AG09309 (cell line): Measurements from ENCODE around the gene FSD1.

Experiments used
- DNase-seq: peaks from one replicate; pipeline ENCODE4 v3.0.0-alpha.2; 2010; ENCODE audit warnings: low read depth
- H3K4me3 ChIP-seq: 2 replicates; pipeline ENCODE4 v1.5.1; 2011; ENCODE audit warnings: mild to moderate bottlenecking, low read depth, low read length, moderate library complexity; ENCODE audit not compliant: control insufficient read depth
- TF ChIP-seq, protein P1 (sequence below): IDR thresholded peaks from 2 replicates; pipeline ENCODE4 v1.5.1; 2011; ENCODE audit warnings: mild to moderate bottlenecking, low read depth, low read length, inconsistent platforms; ENCODE audit not compliant: insufficient read depth, control insufficient read depth; ENCODE audit errors: missing control alignments

The FSD1 gene

DNA sequence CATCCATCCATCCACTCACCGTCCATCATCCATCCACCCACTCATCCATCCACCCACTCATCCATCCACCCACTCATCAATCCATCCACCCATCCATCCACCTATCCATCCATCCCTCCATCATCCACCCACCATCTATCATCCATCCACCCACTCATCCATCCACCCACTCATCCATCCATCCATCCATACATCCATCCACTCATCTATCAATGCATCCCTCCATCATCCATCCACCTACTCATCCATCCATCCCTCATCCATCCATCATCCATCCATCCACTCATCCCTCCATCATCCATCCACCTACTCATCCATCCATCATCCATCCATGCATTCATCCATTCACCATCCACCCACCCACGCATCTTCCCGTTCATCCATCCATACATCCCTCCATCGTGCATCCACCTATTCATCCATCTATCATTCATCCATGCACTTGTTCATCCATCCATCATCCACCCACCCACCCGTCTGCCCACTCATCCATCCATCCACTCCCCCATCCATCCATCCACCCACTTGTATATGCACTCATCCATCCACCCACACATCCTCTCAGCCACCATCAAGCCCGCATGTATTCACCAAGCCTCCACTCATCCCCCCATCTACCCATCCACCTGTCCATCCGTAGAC is 30.7 kb downstream of the FSD1 start:
- no peak overlapping the region for H3K4me3 ChIP-seq
- TF ChIP-seq, protein P1, sequence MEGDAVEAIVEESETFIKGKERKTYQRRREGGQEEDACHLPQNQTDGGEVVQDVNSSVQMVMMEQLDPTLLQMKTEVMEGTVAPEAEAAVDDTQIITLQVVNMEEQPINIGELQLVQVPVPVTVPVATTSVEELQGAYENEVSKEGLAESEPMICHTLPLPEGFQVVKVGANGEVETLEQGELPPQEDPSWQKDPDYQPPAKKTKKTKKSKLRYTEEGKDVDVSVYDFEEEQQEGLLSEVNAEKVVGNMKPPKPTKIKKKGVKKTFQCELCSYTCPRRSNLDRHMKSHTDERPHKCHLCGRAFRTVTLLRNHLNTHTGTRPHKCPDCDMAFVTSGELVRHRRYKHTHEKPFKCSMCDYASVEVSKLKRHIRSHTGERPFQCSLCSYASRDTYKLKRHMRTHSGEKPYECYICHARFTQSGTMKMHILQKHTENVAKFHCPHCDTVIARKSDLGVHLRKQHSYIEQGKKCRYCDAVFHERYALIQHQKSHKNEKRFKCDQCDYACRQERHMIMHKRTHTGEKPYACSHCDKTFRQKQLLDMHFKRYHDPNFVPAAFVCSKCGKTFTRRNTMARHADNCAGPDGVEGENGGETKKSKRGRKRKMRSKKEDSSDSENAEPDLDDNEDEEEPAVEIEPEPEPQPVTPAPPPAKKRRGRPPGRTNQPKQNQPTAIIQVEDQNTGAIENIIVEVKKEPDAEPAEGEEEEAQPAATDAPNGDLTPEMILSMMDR: no peak
- DNase-seq: no peak

DNA sequence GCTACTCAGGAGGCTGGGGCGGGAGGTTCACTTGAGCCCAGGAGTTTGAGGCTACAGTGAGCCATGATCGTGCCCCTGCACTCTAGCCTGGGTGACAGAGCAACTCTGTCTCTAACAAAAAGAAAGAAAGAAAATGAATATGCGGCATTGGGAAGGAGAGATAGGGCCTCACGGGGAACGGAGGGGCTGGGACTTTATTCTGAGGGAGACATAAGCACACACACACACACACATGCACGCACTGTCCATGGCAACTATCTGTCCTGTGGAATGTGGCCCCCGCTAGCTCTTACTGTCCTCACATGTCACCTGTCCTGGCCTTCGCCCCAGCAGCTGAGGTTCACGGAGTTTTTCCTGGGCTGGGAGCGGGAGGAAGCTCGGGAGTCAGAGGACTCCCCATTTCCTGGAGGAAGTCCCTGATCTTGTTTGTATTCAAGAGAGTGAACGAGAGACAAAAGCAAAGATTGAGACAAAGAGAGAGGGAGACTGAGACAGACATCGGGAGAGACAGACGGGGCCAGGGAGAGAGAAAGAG is 33.6 kb downstream of the FSD1 start:
- DNase-seq: no peak
- peak overlapping the region; percentile 9 for H3K4me3 ChIP-seq
- TF ChIP-seq, protein P1: no peak

DNA sequence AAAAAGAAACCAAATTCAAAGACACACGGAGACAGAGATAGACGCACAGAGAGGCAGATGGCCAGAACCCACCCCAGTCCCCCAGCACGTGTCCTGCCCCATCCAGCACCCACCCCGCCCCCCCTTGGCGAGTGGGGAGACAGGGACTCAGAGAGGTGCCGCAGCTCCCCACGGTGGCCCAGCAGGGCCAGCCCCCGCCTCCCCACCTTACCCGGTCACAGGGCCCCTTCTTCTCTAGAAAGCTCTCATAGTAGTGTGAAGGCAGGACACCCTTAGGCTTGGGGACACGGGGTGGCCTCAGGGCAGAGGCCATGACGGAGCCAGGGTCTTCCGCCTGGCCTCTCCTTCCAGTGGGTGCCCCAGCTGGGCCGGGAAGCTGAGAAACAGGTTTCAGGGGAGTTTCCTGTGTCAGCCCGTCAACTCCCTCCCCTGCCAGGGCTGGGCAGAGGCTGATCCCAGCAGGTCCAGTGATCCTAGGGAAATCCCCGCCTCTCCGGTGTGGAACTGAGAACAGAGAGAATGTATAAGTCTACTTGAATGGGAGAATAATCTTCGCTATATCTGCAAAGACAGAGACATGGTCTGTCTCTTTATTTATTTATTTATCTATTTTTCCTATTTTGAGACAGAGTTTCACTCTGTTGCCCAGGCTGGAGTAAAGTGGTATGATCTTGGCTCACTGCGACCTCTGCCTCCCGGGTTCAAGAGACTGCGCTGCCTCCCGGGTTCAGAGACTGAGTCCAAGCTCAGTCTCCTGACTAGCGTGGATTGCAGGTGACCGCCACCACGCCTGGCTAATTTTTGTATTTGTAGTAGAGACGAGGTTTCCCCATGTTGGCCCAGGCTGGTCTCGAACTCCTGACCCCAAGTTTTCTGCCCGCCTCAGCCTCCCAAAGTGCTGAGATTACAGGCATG is 34.3 kb downstream of the FSD1 start, which contains the start of gene STAP2:
Gene STAP2 (minus strand): TSS at position 387 of the 915 bp plus-strand sequence. CDS start 74 bp downstream, at position 313.
- DNase-seq: no peak
- peak within 1 kb of the TSS; percentile 9 for H3K4me3 ChIP-seq
- TF ChIP-seq, protein P1: no peak

DNA sequence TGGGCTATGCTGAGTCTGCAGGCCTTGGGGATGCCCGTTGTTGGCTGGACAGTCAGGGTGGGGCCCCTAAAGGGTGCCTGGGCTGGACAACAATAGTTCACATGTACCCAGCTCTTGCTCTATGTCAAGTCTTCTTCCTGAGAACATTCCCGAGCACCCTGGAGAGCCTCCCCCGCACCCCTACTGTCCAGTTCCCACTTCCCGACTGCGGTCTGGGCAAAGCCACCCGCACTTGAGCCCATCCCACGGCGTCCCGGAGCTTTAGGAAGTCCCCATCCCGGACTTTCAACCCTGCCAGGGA is 37.9 kb downstream of the FSD1 start:
- TF ChIP-seq, protein P1: no peak

DNA sequence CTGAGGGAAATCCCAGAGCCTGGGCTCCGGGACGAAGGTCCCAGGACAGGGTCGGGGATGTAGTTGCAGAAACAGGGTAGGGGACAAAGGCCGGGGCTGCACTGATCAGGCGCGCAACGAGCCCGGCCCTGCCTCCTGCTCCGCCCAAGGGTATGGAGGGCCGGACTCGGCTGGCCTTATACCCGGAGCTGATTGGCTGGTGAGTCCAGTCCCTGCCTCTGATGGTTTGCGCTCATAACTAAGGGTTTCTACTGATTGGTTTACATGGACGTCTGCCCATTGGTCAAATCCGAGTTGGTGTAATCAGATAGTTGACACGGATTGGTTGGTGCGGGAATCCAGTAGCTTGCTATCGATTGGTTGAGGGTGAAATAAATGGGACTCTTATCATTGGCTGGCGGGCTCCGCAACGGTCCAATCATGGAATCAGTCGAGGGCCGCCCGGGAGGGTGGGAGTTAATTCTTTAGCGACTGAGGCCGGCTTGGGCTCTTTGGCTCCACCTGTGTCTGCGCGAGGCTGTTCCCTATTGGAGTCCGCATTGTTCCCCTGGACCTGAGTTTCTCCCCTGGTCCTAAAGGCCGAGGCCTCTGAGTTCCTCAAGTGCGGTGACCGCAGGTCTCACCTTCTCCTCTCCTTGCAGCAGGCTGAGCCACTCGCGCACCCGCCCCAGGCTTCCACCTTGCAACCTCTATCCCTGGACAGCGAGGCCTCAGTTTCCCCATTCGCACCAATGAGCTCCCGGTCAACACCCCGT is 38.4 kb downstream of the FSD1 start:
- peak; percentile 100 for DNase-seq
- peak overlapping the region; percentile 85 for H3K4me3 ChIP-seq
- TF ChIP-seq, protein P1: peak; percentile 43

More for the DNA sequence above, 37.9 kb downstream of the FSD1 start:
- DNase-seq: no peak
- peak overlapping the region; percentile 56 for H3K4me3 ChIP-seq
